C4-2B (cell line): ENCODE data around the gene SPINT2.

ENCODE experiments used
- H3K27ac ChIP-seq: fragments of 450-650 bp; 2 replicates; pipeline ENCODE4 v1.5.1; 2017
- CTCF ChIP-seq: fragments of 450-650 bp; conservative IDR thresholded peaks from 2 replicates; pipeline ENCODE4 v1.5.1; 2017; ENCODE audit warnings: mild to moderate bottlenecking
- ZFX ChIP-seq: fragments of 450-650 bp; IDR thresholded peaks from 2 replicates; pipeline ENCODE4 v1.6.1; 2017

Gene SPINT2

GRCh38 chr19:38245826-38246498 is 18.4 kb upstream of the SPINT2 start:
- TF ChIP-seq CTCF (no peak), ZFX (no peak)
- H3K27ac ChIP-seq: no peak overlapping the region

- no peak for TF ChIP-seq ZFX
- no peak for TF ChIP-seq CTCF
- no peak overlapping the region for H3K27ac ChIP-seq
Measured at GRCh38 chr19:38247126-38247525, 17.2 kb upstream of the SPINT2 start.

- H3K27ac ChIP-seq: no peak overlapping the region
- TF ChIP-seq ZFX (no peak), CTCF (no peak)
Measured at GRCh38 chr19:38247734-38248268, 16.6 kb upstream of the SPINT2 start.

- TF ChIP-seq CTCF: no peak
- no peak for TF ChIP-seq ZFX
- no peak overlapping the region for H3K27ac ChIP-seq
Measured at GRCh38 chr19:38248421-38248820, 16.0 kb upstream of the SPINT2 start.

- no peak for TF ChIP-seq ZFX
Measured at GRCh38 chr19:38250428-38250820, 13.9 kb upstream of the SPINT2 start.

GRCh38 chr19:38250821-38251563 is 13.4 kb upstream of the SPINT2 start:
- H3K27ac ChIP-seq: no peak overlapping the region
- TF ChIP-seq ZFX (no peak), CTCF (no peak)

More at GRCh38 chr19:38250428-38250820, 13.9 kb upstream of the SPINT2 start:
- no peak overlapping the region for H3K27ac ChIP-seq

GRCh38 chr19:38251564-38252051 is 12.8 kb upstream of the SPINT2 start:
- no peak for TF ChIP-seq ZFX
- no peak for TF ChIP-seq CTCF
- no peak overlapping the region for H3K27ac ChIP-seq
